Trophoblast cell (in vitro differentiated cells and primary cell): ENCODE data around the gene CD70.
"Not testable (repeated sequence)": the region's sequence is repeated elsewhere in the genome, so short reads cannot be mapped to it uniquely, and the experiment has no call there.

ENCODE experiments used
- DNase-seq, 2 donors: peaks; one replicate each; pipeline ENCODE4 v3.0.0-alpha.2; 2016
- H2AFZ ChIP-seq: 2 replicates; pipeline ENCODE4 v1.6.1; 2013; ENCODE audit warnings: low read length, moderate library complexity, mild to moderate bottlenecking; ENCODE audit not compliant: insufficient read depth, poor library complexity
- H2AK5ac ChIP-seq: 2 replicates; pipeline ENCODE4 v1.6.1; 2013; ENCODE audit warnings: mild to moderate bottlenecking, low read length
- H2BK120ac ChIP-seq: 2 replicates; pipeline ENCODE4 v1.6.1; 2013; ENCODE audit warnings: low read length, mild to moderate bottlenecking, moderate library complexity; ENCODE audit not compliant: insufficient read depth, poor library complexity
- H2BK12ac ChIP-seq: 2 replicates; pipeline ENCODE4 v1.6.1; 2013; ENCODE audit warnings: mild to moderate bottlenecking, low read length, moderate library complexity
- H2BK5ac ChIP-seq: 2 replicates; pipeline ENCODE4 v1.6.1; 2013; ENCODE audit warnings: low read length, low read depth, moderate library complexity, mild to moderate bottlenecking; ENCODE audit not compliant: poor library complexity
- H3K14ac ChIP-seq: 2 replicates; pipeline ENCODE4 v1.6.1; 2013; ENCODE audit warnings: mild to moderate bottlenecking, low read length
- H3K18ac ChIP-seq: 2 replicates; pipeline ENCODE4 v1.6.1; 2013; ENCODE audit warnings: mild to moderate bottlenecking, low read length
- H3K23ac ChIP-seq: 2 replicates; pipeline ENCODE4 v1.6.1; 2013; ENCODE audit warnings: low read length
- H3K27ac ChIP-seq: 2 replicates; pipeline ENCODE4 v1.5.1; 2013; ENCODE audit warnings: low read depth, mild to moderate bottlenecking, inconsistent platforms, low read length, moderate library complexity
- H3K27me3 ChIP-seq: 2 replicates; pipeline ENCODE4 v1.6.1; 2013; ENCODE audit warnings: inconsistent platforms, mild to moderate bottlenecking, low read length, moderate library complexity; ENCODE audit not compliant: insufficient read depth
- H3K36me3 ChIP-seq, 2 experiments: 1 replicate in 1 of 2; 2 replicates in 1 of 2; pipeline ENCODE4 v1.6.1; 2013; ENCODE audit warnings: low read length in 2 of 2, mild to moderate bottlenecking in 2 of 2, moderate library complexity in 1 of 2; ENCODE audit not compliant: insufficient read depth in 2 of 2, control insufficient read depth in 1 of 2
- H3K4ac ChIP-seq: 2 replicates; pipeline ENCODE4 v1.6.1; 2013; ENCODE audit warnings: low read depth, mild to moderate bottlenecking, low read length, moderate library complexity
- H3K4me1 ChIP-seq, 2 experiments: 1 replicate in 1 of 2; 2 replicates in 1 of 2; pipeline ENCODE4 v1.6.1; 2013; ENCODE audit warnings: low read length in 2 of 2, mild to moderate bottlenecking in 2 of 2, moderate library complexity in 1 of 2; ENCODE audit not compliant: insufficient read depth in 2 of 2, control insufficient read depth in 1 of 2
- H3K4me2 ChIP-seq: 2 replicates; pipeline ENCODE4 v1.6.1; 2013; ENCODE audit warnings: inconsistent platforms, mild to moderate bottlenecking, low read length, moderate library complexity
- H3K4me3 ChIP-seq: 2 replicates; pipeline ENCODE4 v1.5.1; 2013; ENCODE audit warnings: mild to moderate bottlenecking, low read depth, low read length, inconsistent platforms
- H3K79me1 ChIP-seq: one replicate; pipeline ENCODE4 v1.6.1; 2013; ENCODE audit warnings: low read length
- H3K79me2 ChIP-seq: 2 replicates; pipeline ENCODE4 v1.6.1; 2013; ENCODE audit warnings: low read length, mild to moderate bottlenecking; ENCODE audit not compliant: control insufficient read depth, insufficient read depth, poor library complexity
- H3K9ac ChIP-seq: 2 replicates; pipeline ENCODE4 v1.6.1; 2013; ENCODE audit warnings: mild to moderate bottlenecking, low read length
- H3K9me3 ChIP-seq: 2 replicates; pipeline ENCODE4 v1.6.1; 2013; ENCODE audit warnings: low read depth, mild to moderate bottlenecking, control low read depth, inconsistent platforms, low read length; ENCODE audit not compliant: insufficient read depth
- H4K12ac ChIP-seq: 2 replicates; pipeline ENCODE4 v1.6.1; 2013; ENCODE audit warnings: low read depth, mild to moderate bottlenecking, low read length, moderate library complexity
- H4K8ac ChIP-seq: 2 replicates; pipeline ENCODE4 v1.6.1; 2013; ENCODE audit warnings: low read depth, mild to moderate bottlenecking, low read length, moderate library complexity
- H4K91ac ChIP-seq: one replicate; pipeline ENCODE4 v1.6.1; 2013; ENCODE audit warnings: low read depth, mild to moderate bottlenecking, low read length, moderate library complexity
- WGBS: extraction: QIAGEN DNeasy Blood & Tissue Kit; methylation state at CpG from one replicate; pipeline ENCODE4 v1.1.7; 2013; ENCODE audit warnings: missing lambda C conversion rate; ENCODE audit not compliant: insufficient read length, insufficient coverage; ENCODE audit errors: extremely low coverage; 5-methylcytosine and 5-hydroxymethylcytosine counted together

CD70 gene

DNA sequence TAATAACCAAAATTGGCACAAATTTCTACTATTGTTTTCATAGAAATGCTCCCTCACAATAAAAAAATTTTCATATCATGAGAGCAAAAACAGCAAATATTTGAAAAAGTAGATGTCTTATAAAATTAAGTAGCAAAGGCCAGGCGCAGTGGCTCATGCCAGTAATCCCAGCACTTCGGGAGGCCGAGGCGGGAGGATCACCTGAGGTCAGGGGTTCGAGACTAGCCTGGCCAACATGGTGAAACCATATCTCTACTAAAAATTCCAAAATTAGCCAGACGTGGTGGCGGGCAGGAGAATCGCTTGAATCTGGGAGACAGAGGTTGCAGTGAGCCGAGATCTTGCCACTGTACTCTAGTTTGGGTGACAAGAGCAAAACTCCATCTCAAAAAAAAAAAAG is 17.2 kb upstream of the CD70 start:
- no CpG with 5 or more reads among the region's 9 CpGs for WGBS
- not testable (repeated sequence) for H2BK12ac ChIP-seq, H3K9ac ChIP-seq, H3K27me3 ChIP-seq, H3K4me2 ChIP-seq, H4K91ac ChIP-seq, H3K18ac ChIP-seq, H2BK120ac ChIP-seq, H3K36me3 ChIP-seq, H3K4me3 ChIP-seq, H2AK5ac ChIP-seq, H4K12ac ChIP-seq, H4K8ac ChIP-seq, H3K9me3 ChIP-seq, H3K79me2 ChIP-seq, H3K14ac ChIP-seq, H3K27ac ChIP-seq, H2AFZ ChIP-seq, H3K4me1 ChIP-seq, DNase-seq, H3K79me1 ChIP-seq, H3K23ac ChIP-seq, H2BK5ac ChIP-seq, H3K4ac ChIP-seq

DNA sequence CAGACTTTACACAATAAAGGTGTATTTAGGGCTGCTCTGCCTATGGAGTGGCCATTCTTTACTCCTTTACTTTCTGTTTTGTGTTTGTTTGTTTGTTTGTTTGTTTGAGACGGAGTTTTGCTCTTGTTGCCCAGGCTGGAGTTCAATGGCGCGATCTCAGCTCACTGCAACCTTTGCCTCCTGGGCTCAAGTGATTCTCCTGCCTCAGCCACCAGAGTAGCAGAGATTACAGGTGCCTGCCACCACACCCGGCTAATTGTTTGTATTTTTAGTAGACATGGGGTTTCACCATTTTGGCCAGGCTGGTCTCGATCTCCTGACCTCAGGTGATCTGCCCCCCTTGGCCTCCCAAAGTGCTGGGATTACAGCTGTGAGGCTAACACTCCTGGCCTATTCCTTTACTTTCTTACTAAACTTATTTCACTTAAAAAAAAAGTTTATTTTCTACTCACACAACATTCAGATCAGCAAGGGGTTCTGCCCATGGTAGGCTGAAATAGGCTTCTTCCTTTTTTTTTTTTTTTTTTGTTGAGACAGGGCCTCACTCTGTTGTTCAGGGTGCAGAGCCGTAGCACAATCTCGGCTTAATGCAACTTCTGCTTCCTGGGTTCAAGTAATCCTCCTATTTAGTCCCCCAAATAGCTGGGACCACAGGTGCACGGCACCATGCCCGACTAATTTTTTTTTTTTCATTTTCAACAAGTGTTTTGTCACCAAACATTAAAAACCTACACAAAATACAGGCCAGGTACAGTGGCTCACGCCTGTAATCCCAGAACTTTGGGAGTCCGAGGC is 15.5 kb upstream of the CD70 start:
- H3K23ac ChIP-seq, H3K36me3 ChIP-seq, DNase-seq, H4K91ac ChIP-seq, H3K4me3 ChIP-seq, H4K12ac ChIP-seq, H3K27ac ChIP-seq, H3K79me2 ChIP-seq, H3K9me3 ChIP-seq, H3K18ac ChIP-seq, H3K4me2 ChIP-seq, H2BK120ac ChIP-seq, H3K79me1 ChIP-seq, H3K14ac ChIP-seq, H2BK12ac ChIP-seq, H2AFZ ChIP-seq, H3K27me3 ChIP-seq, H3K4ac ChIP-seq, H3K9ac ChIP-seq, H3K4me1 ChIP-seq, H2BK5ac ChIP-seq, H4K8ac ChIP-seq, H2AK5ac ChIP-seq: not testable (repeated sequence)
- no CpG with 5 or more reads among the region's 11 CpGs for WGBS

DNA sequence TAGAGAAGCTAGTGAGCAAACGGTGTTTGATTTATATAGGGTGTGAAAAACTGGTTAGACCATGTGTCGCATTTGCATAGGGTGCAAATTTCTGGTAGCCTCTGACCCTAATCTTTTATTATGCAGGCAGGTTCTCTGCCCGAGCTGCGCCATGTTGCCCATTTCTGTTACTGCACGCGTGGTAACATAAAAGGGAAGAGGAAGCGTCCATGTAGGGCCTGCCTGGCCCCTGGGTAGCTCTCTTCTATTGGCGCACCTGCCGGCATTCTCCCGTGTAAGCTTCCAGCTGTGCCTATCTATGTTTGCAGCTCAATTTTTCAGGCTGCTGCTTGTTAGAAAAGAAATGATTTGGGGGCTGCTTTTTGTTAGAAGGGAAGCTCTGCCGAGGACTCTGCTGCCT is 14.0 kb upstream of the CD70 start:
- no peak overlapping the region for H2AFZ ChIP-seq
- H3K79me1 ChIP-seq = no peaks in the 10 kb centered on the region
- DNase-seq = no peak
- H3K4me3 ChIP-seq = no peak overlapping the region
- no peak overlapping the region for H3K9ac ChIP-seq
- H3K9me3 ChIP-seq = no peaks in the 10 kb centered on the region
- no peaks in the 10 kb centered on the region for H3K27me3 ChIP-seq
- no peaks in the 10 kb centered on the region for H3K36me3 ChIP-seq
- no peak overlapping the region for H3K4me2 ChIP-seq
- H3K23ac ChIP-seq = no peak overlapping the region
- no peak overlapping the region for H3K4ac ChIP-seq
- H4K8ac ChIP-seq = no peak overlapping the region
- no peak overlapping the region for H3K27ac ChIP-seq
- no peak overlapping the region for H2BK5ac ChIP-seq
- no peak overlapping the region for H4K91ac ChIP-seq
- H2AK5ac ChIP-seq = no peak overlapping the region
- H2BK120ac ChIP-seq = no peak overlapping the region
- H3K79me2 ChIP-seq = no peaks in the 10 kb centered on the region
- H3K4me1 ChIP-seq = no peaks in the 10 kb centered on the region
- no peak overlapping the region for H4K12ac ChIP-seq
- no peak overlapping the region for H2BK12ac ChIP-seq
- no peak overlapping the region for H3K18ac ChIP-seq
- WGBS = 100% methylated on average over 1 of the region's 11 CpGs
- H3K14ac ChIP-seq = no peak overlapping the region

GRCh38 chr19:6602729-6603114 is 11.8 kb upstream of the CD70 start:
- Histone ChIP-seq H3K4me3 (no peak overlapping the region), H2BK5ac (no peak overlapping the region), H3K23ac (no peak overlapping the region), H3K79me1 (no peaks in the 10 kb centered on the region), H3K14ac (no peak overlapping the region), H4K12ac (no peak overlapping the region), H3K79me2 (no peaks in the 10 kb centered on the region), H2AK5ac (no peak overlapping the region), H3K27ac (no peak overlapping the region), H3K9ac (no peak overlapping the region), H3K4ac (no peak overlapping the region), H3K36me3 (no peaks in the 10 kb centered on the region), H3K27me3 (no peaks in the 10 kb centered on the region), H4K8ac (no peak overlapping the region), H2BK120ac (no peak overlapping the region), H3K4me1 (no peaks in the 10 kb centered on the region), H3K4me2 (no peak overlapping the region), H3K9me3 (peaks cover under 1% of the 10 kb centered on the region), H2BK12ac (no peak overlapping the region), H4K91ac (no peak overlapping the region), H2AFZ (no peak overlapping the region), H3K18ac (no peak overlapping the region)
- WGBS = no CpG with 5 or more reads among the region's 5 CpGs
- no peak for DNase-seq
